Measurements from ENCODE around the gene TENT5C. TPM values are rescaled to one million over a fixed set of nuclear protein-coding genes. Genes with fewer than 3 reads are reported as not detected.

TENT5C gene
- total RNA-seq, 2 experiments from 2014 or later: 20.7 to 20.8 TPM

GRCh38 chr1:117564227-117565075 lies 41.4 kb upstream of the TENT5C start:
- no peak overlapping the region for H3K27ac Mint-ChIP-seq
- ChIA-PET CTCF (interaction anchor here (1.3 to 1.8 kb wide), 2 partner anchors 30 to 190 kb away, joined by 5 to 7 read pairs; no protein-coding TSS in a partner anchor), POLR2A (no interaction called here)

GRCh38 chr1:117565076-117565556 lies 40.7 kb upstream of the TENT5C start:
- CTCF ChIA-PET: interaction anchor here (1.3 kb wide), 1 partner anchor 189 kb away, joined by 5 read pairs; no protein-coding TSS in a partner anchor
- H3K27ac Mint-ChIP-seq: no peak overlapping the region
- ATAC-seq (no peak), DNase-seq (no peak)
- H3K4me1 Mint-ChIP-seq (ENCODE audit: low read depth): peaks cover 4% of the 10 kb centered on the region
- no peaks in the 10 kb centered on the region for H3K36me3 Mint-ChIP-seq (ENCODE audit: low read depth)
- H3K4me3 Mint-ChIP-seq: no peak overlapping the region
- no peaks in the 10 kb centered on the region for H3K9me3 Mint-ChIP-seq (ENCODE audit: insufficient read depth)
- POLR2A ChIA-PET: no interaction called here
- peaks cover 6% of the 10 kb centered on the region for H3K27me3 Mint-ChIP-seq (ENCODE audit: low read depth)

More at GRCh38 chr1:117564227-117565075, 41.4 kb upstream of the TENT5C start:
- Mint-ChIP-seq H3K4me1 (ENCODE audit: low read depth) (peaks cover 4% of the 10 kb centered on the region), H3K4me3 (no peak overlapping the region), H3K36me3 (ENCODE audit: low read depth) (no peaks in the 10 kb centered on the region), H3K9me3 (ENCODE audit: insufficient read depth) (peaks cover under 1% of the 10 kb centered on the region), H3K27me3 (ENCODE audit: low read depth) (peaks cover 3% of the 10 kb centered on the region)
- peak; percentile 17 for DNase-seq
- ATAC-seq: no peak

- ATAC-seq (no peak), DNase-seq (no peak)
- H3K27ac Mint-ChIP-seq: no peak overlapping the region
- POLR2A ChIA-PET: no interaction called here
- no peaks in the 10 kb centered on the region for H3K36me3 Mint-ChIP-seq (ENCODE audit: low read depth)
- CTCF ChIA-PET: no interaction called here
- no peak overlapping the region for H3K4me3 Mint-ChIP-seq
- peaks cover 6% of the 10 kb centered on the region for H3K27me3 Mint-ChIP-seq (ENCODE audit: low read depth)
- H3K9me3 Mint-ChIP-seq (ENCODE audit: insufficient read depth): no peaks in the 10 kb centered on the region
- peaks cover 4% of the 10 kb centered on the region for H3K4me1 Mint-ChIP-seq (ENCODE audit: low read depth)
Observed at GRCh38 chr1:117565745-117566455, 39.9 kb upstream of the TENT5C start.

- Mint-ChIP-seq H3K4me1 (ENCODE audit: low read depth) (peaks cover 10% of the 10 kb centered on the region), H3K27ac (no peak overlapping the region), H3K4me3 (no peak overlapping the region), H3K36me3 (ENCODE audit: low read depth) (no peaks in the 10 kb centered on the region), H3K9me3 (ENCODE audit: insufficient read depth) (no peaks in the 10 kb centered on the region), H3K27me3 (ENCODE audit: low read depth) (peaks cover 6% of the 10 kb centered on the region)
- CTCF ChIA-PET: no interaction called here
- POLR2A ChIA-PET: no interaction called here
- ATAC-seq (no peak), DNase-seq (no peak)
Observed at GRCh38 chr1:117566556-117566955, 39.3 kb upstream of the TENT5C start.

- no peak for DNase-seq
- ChIA-PET CTCF (interaction anchor here (2.0 kb wide), 1 partner anchor 32 kb away, joined by 11 read pairs; no protein-coding TSS in a partner anchor), POLR2A (no interaction called here)
Observed at GRCh38 chr1:117567435-117567834, 38.4 kb upstream of the TENT5C start.

GRCh38 chr1:117567976-117568375 lies 37.9 kb upstream of the TENT5C start:
- CTCF ChIA-PET: interaction anchor here (1.0 to 2.0 kb wide), 4 partner anchors 33 to 186 kb away, joined by 3 to 11 read pairs (median 4); no protein-coding TSS in a partner anchor
- H3K27ac Mint-ChIP-seq: no peak overlapping the region

More at GRCh38 chr1:117567435-117567834, 38.4 kb upstream of the TENT5C start:
- Mint-ChIP-seq H3K27me3 (ENCODE audit: low read depth) (peaks cover 6% of the 10 kb centered on the region), H3K4me3 (no peak overlapping the region), H3K9me3 (ENCODE audit: insufficient read depth) (no peaks in the 10 kb centered on the region), H3K27ac (no peak overlapping the region), H3K36me3 (ENCODE audit: low read depth) (no peaks in the 10 kb centered on the region), H3K4me1 (ENCODE audit: low read depth) (peaks cover 18% of the 10 kb centered on the region)
- no peak for ATAC-seq

GRCh38 chr1:117568999-117569398 lies 36.8 kb upstream of the TENT5C start:
- ChIA-PET CTCF (interaction anchor here (1.0 to 2.0 kb wide), 4 partner anchors 34 to 185 kb away, joined by 3 to 11 read pairs (median 4); no protein-coding TSS in a partner anchor), POLR2A (no interaction called here)
- no peak for DNase-seq
- peaks cover 30% of the 10 kb centered on the region for H3K4me1 Mint-ChIP-seq (ENCODE audit: low read depth)
- peaks cover 6% of the 10 kb centered on the region for H3K27me3 Mint-ChIP-seq (ENCODE audit: low read depth)
- H3K27ac Mint-ChIP-seq: no peak overlapping the region
- no peak overlapping the region for H3K4me3 Mint-ChIP-seq
- no peak for ATAC-seq
- no peaks in the 10 kb centered on the region for H3K9me3 Mint-ChIP-seq (ENCODE audit: insufficient read depth)
- no peaks in the 10 kb centered on the region for H3K36me3 Mint-ChIP-seq (ENCODE audit: low read depth)

More at GRCh38 chr1:117567976-117568375, 37.9 kb upstream of the TENT5C start:
- peaks cover 24% of the 10 kb centered on the region for H3K4me1 Mint-ChIP-seq (ENCODE audit: low read depth)
- POLR2A ChIA-PET: no interaction called here
- H3K4me3 Mint-ChIP-seq: no peak overlapping the region
- no peak for DNase-seq
- no peaks in the 10 kb centered on the region for H3K36me3 Mint-ChIP-seq (ENCODE audit: low read depth)
- H3K27me3 Mint-ChIP-seq (ENCODE audit: low read depth): peaks cover 6% of the 10 kb centered on the region
- no peak for ATAC-seq
- no peaks in the 10 kb centered on the region for H3K9me3 Mint-ChIP-seq (ENCODE audit: insufficient read depth)

- ChIA-PET POLR2A (no interaction called here), CTCF (interaction anchor here (1.7 kb wide), 1 partner anchor 34 kb away, joined by 4 read pairs; no protein-coding TSS in a partner anchor)
- DNase-seq (no peak), ATAC-seq (no peak)
- peaks cover 4% of the 10 kb centered on the region for H3K27me3 Mint-ChIP-seq (ENCODE audit: low read depth)
- no peak overlapping the region for H3K4me3 Mint-ChIP-seq
- no peak overlapping the region for H3K27ac Mint-ChIP-seq
- H3K4me1 Mint-ChIP-seq (ENCODE audit: low read depth): peaks cover 30% of the 10 kb centered on the region
- H3K9me3 Mint-ChIP-seq (ENCODE audit: insufficient read depth): no peaks in the 10 kb centered on the region
- H3K36me3 Mint-ChIP-seq (ENCODE audit: low read depth): no peaks in the 10 kb centered on the region
Observed at GRCh38 chr1:117569856-117570255, 36.0 kb upstream of the TENT5C start.

GRCh38 chr1:117570988-117571409 lies 34.8 kb upstream of the TENT5C start:
- Mint-ChIP-seq H3K27me3 (ENCODE audit: low read depth) (peaks cover 4% of the 10 kb centered on the region), H3K9me3 (ENCODE audit: insufficient read depth) (no peaks in the 10 kb centered on the region), H3K36me3 (ENCODE audit: low read depth) (no peaks in the 10 kb centered on the region), H3K4me3 (no peak overlapping the region), H3K27ac (no peak overlapping the region), H3K4me1 (ENCODE audit: low read depth) (peaks cover 28% of the 10 kb centered on the region)
- ChIA-PET CTCF (interaction anchor here (1.7 kb wide), 1 partner anchor 35 kb away, joined by 4 read pairs; no protein-coding TSS in a partner anchor), POLR2A (interaction anchor here (1.0 to 1.1 kb wide), 2 partner anchors 9 to 35 kb away, joined by 3 read pairs; partner anchors contain the start of gene TENT5C)
- ATAC-seq (no peak), DNase-seq (no peak)

- Mint-ChIP-seq H3K27me3 (ENCODE audit: low read depth) (peaks cover 4% of the 10 kb centered on the region), H3K36me3 (ENCODE audit: low read depth) (no peaks in the 10 kb centered on the region), H3K9me3 (ENCODE audit: insufficient read depth) (no peaks in the 10 kb centered on the region), H3K4me3 (no peak overlapping the region), H3K27ac (no peak overlapping the region), H3K4me1 (ENCODE audit: low read depth) (peaks cover 28% of the 10 kb centered on the region)
- ATAC-seq (no peak), DNase-seq (no peak)
- ChIA-PET POLR2A (interaction anchor here (0.7 to 1.0 kb wide), 2 partner anchors 10 to 491 kb away, joined by 3 read pairs; no protein-coding TSS in a partner anchor), CTCF (interaction anchor here (1.7 kb wide), 1 partner anchor 36 kb away, joined by 4 read pairs; no protein-coding TSS in a partner anchor)
Observed at GRCh38 chr1:117571496-117571895, 34.4 kb upstream of the TENT5C start.

- H3K27ac Mint-ChIP-seq: peak overlapping the region; percentile 72
- ATAC-seq (peak; percentile 76), DNase-seq (peak; percentile 57)
- H3K27me3 Mint-ChIP-seq (ENCODE audit: low read depth): peaks cover 4% of the 10 kb centered on the region
- H3K36me3 Mint-ChIP-seq (ENCODE audit: low read depth): no peaks in the 10 kb centered on the region
- ChIA-PET POLR2A (no interaction called here), CTCF (interaction anchor here (1.5 kb wide), 1 partner anchor 40 kb away, joined by 3 read pairs; no protein-coding TSS in a partner anchor)
- no peak overlapping the region for H3K4me3 Mint-ChIP-seq
- H3K4me1 Mint-ChIP-seq (ENCODE audit: low read depth): peaks cover 28% of the 10 kb centered on the region
- no peaks in the 10 kb centered on the region for H3K9me3 Mint-ChIP-seq (ENCODE audit: insufficient read depth)
Observed at GRCh38 chr1:117572546-117572945, 33.3 kb upstream of the TENT5C start.
